ENCODE data around the gene MAML1. TPM values are rescaled to one million over a fixed set of nuclear protein-coding genes. Genes with fewer than 3 reads are reported as not detected.

The MAML1 gene
- total RNA-seq, 1 donor from 2014 or later = 42.6 TPM

- Mint-ChIP-seq H3K4me3 (no peak overlapping the region), H3K36me3 (peaks cover 17% of the 10 kb centered on the region), H3K9me3 (no peaks in the 10 kb centered on the region), H3K4me1 (ENCODE audit: unreplicated experiment) (no peaks in the 10 kb centered on the region), H3K27ac (no peak overlapping the region), H3K27me3 (no peaks in the 10 kb centered on the region)
- DNase-seq (ENCODE audit: extremely low spot score, unreplicated experiment) = no peak
- TF ChIP-seq CTCF (conservative IDR thresholded peaks at IDR 0.05) = no peak
Measured at GRCh38 chr5:179772351-179772750, 39.7 kb downstream of the MAML1 start.

GRCh38 chr5:179773686-179774040 lies 41.0 kb downstream of the MAML1 start:
- no peaks in the 10 kb centered on the region for H3K4me1 Mint-ChIP-seq (ENCODE audit: unreplicated experiment)
- H3K36me3 Mint-ChIP-seq = peaks cover 23% of the 10 kb centered on the region
- H3K4me3 Mint-ChIP-seq = no peak overlapping the region
- no peaks in the 10 kb centered on the region for H3K9me3 Mint-ChIP-seq
- no peaks in the 10 kb centered on the region for H3K27me3 Mint-ChIP-seq
- no peak for DNase-seq (ENCODE audit: extremely low spot score, unreplicated experiment)
- no peak overlapping the region for H3K27ac Mint-ChIP-seq
- TF ChIP-seq CTCF (conservative IDR thresholded peaks at IDR 0.05) = no peak

- TF ChIP-seq CTCF (conservative IDR thresholded peaks at IDR 0.05) = no peak
- Mint-ChIP-seq H3K4me1 (ENCODE audit: unreplicated experiment) (no peaks in the 10 kb centered on the region), H3K9me3 (no peaks in the 10 kb centered on the region), H3K4me3 (no peak overlapping the region), H3K27ac (no peak overlapping the region), H3K36me3 (peaks cover 19% of the 10 kb centered on the region), H3K27me3 (no peaks in the 10 kb centered on the region)
- no peak for DNase-seq (ENCODE audit: extremely low spot score, unreplicated experiment)
Measured at GRCh38 chr5:179774442-179774841, 41.8 kb downstream of the MAML1 start.

GRCh38 chr5:179776411-179776938 lies 43.9 kb downstream of the MAML1 start:
- Mint-ChIP-seq H3K4me3 (no peak overlapping the region), H3K9me3 (no peaks in the 10 kb centered on the region), H3K27me3 (no peaks in the 10 kb centered on the region), H3K27ac (no peak overlapping the region), H3K36me3 (peaks cover 15% of the 10 kb centered on the region), H3K4me1 (ENCODE audit: unreplicated experiment) (no peaks in the 10 kb centered on the region)
- no peak for DNase-seq (ENCODE audit: extremely low spot score, unreplicated experiment)
- TF ChIP-seq CTCF (conservative IDR thresholded peaks at IDR 0.05) = no peak

GRCh38 chr5:179777456-179777855 lies 44.8 kb downstream of the MAML1 start:
- H3K4me1 Mint-ChIP-seq (ENCODE audit: unreplicated experiment) = no peaks in the 10 kb centered on the region
- H3K27ac Mint-ChIP-seq = no peak overlapping the region
- peaks cover 13% of the 10 kb centered on the region for H3K36me3 Mint-ChIP-seq
- no peak overlapping the region for H3K4me3 Mint-ChIP-seq
- no peaks in the 10 kb centered on the region for H3K9me3 Mint-ChIP-seq
- TF ChIP-seq CTCF (conservative IDR thresholded peaks at IDR 0.05) = no peak
- H3K27me3 Mint-ChIP-seq = no peaks in the 10 kb centered on the region
- DNase-seq (ENCODE audit: extremely low spot score, unreplicated experiment) = no peak

GRCh38 chr5:179777909-179778308 lies 45.3 kb downstream of the MAML1 start:
- no peak for TF ChIP-seq CTCF (conservative IDR thresholded peaks at IDR 0.05)
- DNase-seq (ENCODE audit: extremely low spot score, unreplicated experiment) = no peak
- Mint-ChIP-seq H3K27me3 (no peaks in the 10 kb centered on the region), H3K27ac (peak overlapping the region; percentile 22), H3K9me3 (no peaks in the 10 kb centered on the region), H3K4me1 (ENCODE audit: unreplicated experiment) (no peaks in the 10 kb centered on the region), H3K36me3 (peaks cover 10% of the 10 kb centered on the region), H3K4me3 (no peak overlapping the region)

All from type B pancreatic cell (in vitro differentiated cells).